Panc1 (cell line): ENCODE data around the gene RFX1.

Experiments used
- POLR2AphosphoS5 ChIP-seq: IDR thresholded peaks from 2 replicates; pipeline ENCODE4 v1.6.1; 2012; ENCODE audit warnings: mild to moderate bottlenecking, low read depth, low read length, moderate library complexity
- SIN3A ChIP-seq: IDR thresholded peaks from 2 replicates; pipeline ENCODE4 v1.6.1; 2012; ENCODE audit warnings: low read depth, mild to moderate bottlenecking, low read length, moderate library complexity, borderline replicate concordance; ENCODE audit not compliant: insufficient read depth
- TF ChIP-seq, protein P1 (sequence below): fragments of 450-650 bp; IDR thresholded peaks from 2 replicates; pipeline ENCODE4 v1.5.1; 2017; ENCODE audit warnings: mild to moderate bottlenecking
- TF ChIP-seq, protein P2 (sequence below), 2 experiments: IDR thresholded peaks; 2 replicates each; pipeline ENCODE4 v1.6.1; 2011 to 2012; ENCODE audit warnings: low read depth in 2 of 2, control low read depth in 1 of 2, low read length in 1 of 2, mild to moderate bottlenecking in 1 of 2, moderate library complexity in 1 of 2; ENCODE audit not compliant: insufficient read depth in 1 of 2

DNA sequence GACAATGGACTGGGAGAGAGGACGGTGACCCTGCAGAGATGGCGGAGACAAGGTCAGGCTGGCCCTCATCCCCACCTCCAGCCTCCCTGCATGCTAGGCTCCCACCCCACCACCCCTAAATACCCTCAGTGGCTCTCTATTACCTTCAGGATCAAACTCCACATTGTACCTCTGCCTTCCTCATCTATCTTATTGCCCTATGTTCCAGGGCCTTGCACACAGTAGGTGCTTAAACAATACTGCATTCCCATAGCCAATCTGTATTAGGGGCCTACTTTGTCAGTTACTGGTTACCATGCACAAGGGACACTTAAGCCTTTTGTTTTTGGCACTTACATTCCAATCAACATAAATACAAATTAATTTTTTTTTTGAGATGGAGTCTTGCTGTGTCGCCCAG, 49.3 kb upstream of the RFX1 start:
- no peak for TF ChIP-seq SIN3A
- TF ChIP-seq, protein P1, sequence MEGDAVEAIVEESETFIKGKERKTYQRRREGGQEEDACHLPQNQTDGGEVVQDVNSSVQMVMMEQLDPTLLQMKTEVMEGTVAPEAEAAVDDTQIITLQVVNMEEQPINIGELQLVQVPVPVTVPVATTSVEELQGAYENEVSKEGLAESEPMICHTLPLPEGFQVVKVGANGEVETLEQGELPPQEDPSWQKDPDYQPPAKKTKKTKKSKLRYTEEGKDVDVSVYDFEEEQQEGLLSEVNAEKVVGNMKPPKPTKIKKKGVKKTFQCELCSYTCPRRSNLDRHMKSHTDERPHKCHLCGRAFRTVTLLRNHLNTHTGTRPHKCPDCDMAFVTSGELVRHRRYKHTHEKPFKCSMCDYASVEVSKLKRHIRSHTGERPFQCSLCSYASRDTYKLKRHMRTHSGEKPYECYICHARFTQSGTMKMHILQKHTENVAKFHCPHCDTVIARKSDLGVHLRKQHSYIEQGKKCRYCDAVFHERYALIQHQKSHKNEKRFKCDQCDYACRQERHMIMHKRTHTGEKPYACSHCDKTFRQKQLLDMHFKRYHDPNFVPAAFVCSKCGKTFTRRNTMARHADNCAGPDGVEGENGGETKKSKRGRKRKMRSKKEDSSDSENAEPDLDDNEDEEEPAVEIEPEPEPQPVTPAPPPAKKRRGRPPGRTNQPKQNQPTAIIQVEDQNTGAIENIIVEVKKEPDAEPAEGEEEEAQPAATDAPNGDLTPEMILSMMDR, result no peak
- no peak for TF ChIP-seq POLR2AphosphoS5
- TF ChIP-seq, protein P2, sequence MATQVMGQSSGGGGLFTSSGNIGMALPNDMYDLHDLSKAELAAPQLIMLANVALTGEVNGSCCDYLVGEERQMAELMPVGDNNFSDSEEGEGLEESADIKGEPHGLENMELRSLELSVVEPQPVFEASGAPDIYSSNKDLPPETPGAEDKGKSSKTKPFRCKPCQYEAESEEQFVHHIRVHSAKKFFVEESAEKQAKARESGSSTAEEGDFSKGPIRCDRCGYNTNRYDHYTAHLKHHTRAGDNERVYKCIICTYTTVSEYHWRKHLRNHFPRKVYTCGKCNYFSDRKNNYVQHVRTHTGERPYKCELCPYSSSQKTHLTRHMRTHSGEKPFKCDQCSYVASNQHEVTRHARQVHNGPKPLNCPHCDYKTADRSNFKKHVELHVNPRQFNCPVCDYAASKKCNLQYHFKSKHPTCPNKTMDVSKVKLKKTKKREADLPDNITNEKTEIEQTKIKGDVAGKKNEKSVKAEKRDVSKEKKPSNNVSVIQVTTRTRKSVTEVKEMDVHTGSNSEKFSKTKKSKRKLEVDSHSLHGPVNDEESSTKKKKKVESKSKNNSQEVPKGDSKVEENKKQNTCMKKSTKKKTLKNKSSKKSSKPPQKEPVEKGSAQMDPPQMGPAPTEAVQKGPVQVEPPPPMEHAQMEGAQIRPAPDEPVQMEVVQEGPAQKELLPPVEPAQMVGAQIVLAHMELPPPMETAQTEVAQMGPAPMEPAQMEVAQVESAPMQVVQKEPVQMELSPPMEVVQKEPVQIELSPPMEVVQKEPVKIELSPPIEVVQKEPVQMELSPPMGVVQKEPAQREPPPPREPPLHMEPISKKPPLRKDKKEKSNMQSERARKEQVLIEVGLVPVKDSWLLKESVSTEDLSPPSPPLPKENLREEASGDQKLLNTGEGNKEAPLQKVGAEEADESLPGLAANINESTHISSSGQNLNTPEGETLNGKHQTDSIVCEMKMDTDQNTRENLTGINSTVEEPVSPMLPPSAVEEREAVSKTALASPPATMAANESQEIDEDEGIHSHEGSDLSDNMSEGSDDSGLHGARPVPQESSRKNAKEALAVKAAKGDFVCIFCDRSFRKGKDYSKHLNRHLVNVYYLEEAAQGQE (IDR thresholded peaks at IDR 0.05; ENCODE audit: insufficient read depth in 1 of 2, low read depth in 2 of 2, low read length in 1 of 2), result no peak
